Kidney epithelial cell (primary cell): Measurements from ENCODE around the gene C14orf180. TPM values are rescaled to one million over a fixed set of nuclear protein-coding genes. Genes with fewer than 3 reads are reported as not detected.
"Not testable (repeated sequence)": the region's sequence is repeated elsewhere in the genome, so short reads cannot be mapped to it uniquely, and the experiment has no call there.

Experiments used
- DNase-seq: peaks from one replicate; pipeline ENCODE4 v3.0.0-alpha.2; 2010; ENCODE audit warnings: low read depth
- H3K27me3 ChIP-seq: 2 replicates; pipeline ENCODE4 v1.6.0; 2011; ENCODE audit warnings: low read length; ENCODE audit not compliant: control insufficient read depth, insufficient read depth
- H3K36me3 ChIP-seq: 2 replicates; pipeline ENCODE4 v1.5.1; 2011; ENCODE audit warnings: low read length; ENCODE audit not compliant: control insufficient read depth, insufficient read depth
- H3K4me3 ChIP-seq: 2 replicates; pipeline ENCODE4 v1.5.1; 2011; ENCODE audit warnings: low read depth, mild to moderate bottlenecking, control low read depth, low read length
- CTCF ChIP-seq: IDR thresholded peaks from 2 replicates; pipeline ENCODE4 v1.5.1; 2011; ENCODE audit warnings: mild to moderate bottlenecking, moderate library complexity, low read length, control low read depth, inconsistent platforms; ENCODE audit not compliant: insufficient read depth, poor library complexity, severe bottlenecking
- total RNA-seq: library from RNA; depleted of rRNA; stranded (reverse); fragments of >200 nt; gene quantifications from 2 replicates; pipeline ENCODE4 v1.2.3, GENCODE V29; 2015

C14orf180 gene
- total RNA-seq, 1 donor from 2014 or later: not detected

GRCh38 chr14:104577847-104578301 is 1.7 kb upstream of the C14orf180 start:
- Histone ChIP-seq H3K27me3 (peaks cover 37% of the 10 kb centered on the region), H3K4me3 (no peak overlapping the region), H3K36me3 (no peaks in the 10 kb centered on the region)
- no peak for TF ChIP-seq CTCF
- no peak for DNase-seq

GRCh38 chr14:104578321-104578720 is 1.2 kb upstream of the C14orf180 start:
- peaks cover 39% of the 10 kb centered on the region for H3K27me3 ChIP-seq

GRCh38 chr14:104579939-104580338 is 375 bp downstream of the C14orf180 start:
- not testable (repeated sequence) for H3K4me3 ChIP-seq, DNase-seq, H3K36me3 ChIP-seq
- H3K27me3 ChIP-seq: peaks cover 47% of the 10 kb centered on the region

More at GRCh38 chr14:104578321-104578720, 1.2 kb upstream of the C14orf180 start:
- H3K4me3 ChIP-seq: no peak overlapping the region
- TF ChIP-seq CTCF: no peak
- DNase-seq: no peak
- H3K36me3 ChIP-seq: no peaks in the 10 kb centered on the region

GRCh38 chr14:104580961-104581360 is 1.4 kb downstream of the C14orf180 start:
- Histone ChIP-seq H3K4me3 (no peak overlapping the region), H3K27me3 (peaks cover 47% of the 10 kb centered on the region), H3K36me3 (no peaks in the 10 kb centered on the region)
- no peak for TF ChIP-seq CTCF
- DNase-seq: no peak

DNA sequence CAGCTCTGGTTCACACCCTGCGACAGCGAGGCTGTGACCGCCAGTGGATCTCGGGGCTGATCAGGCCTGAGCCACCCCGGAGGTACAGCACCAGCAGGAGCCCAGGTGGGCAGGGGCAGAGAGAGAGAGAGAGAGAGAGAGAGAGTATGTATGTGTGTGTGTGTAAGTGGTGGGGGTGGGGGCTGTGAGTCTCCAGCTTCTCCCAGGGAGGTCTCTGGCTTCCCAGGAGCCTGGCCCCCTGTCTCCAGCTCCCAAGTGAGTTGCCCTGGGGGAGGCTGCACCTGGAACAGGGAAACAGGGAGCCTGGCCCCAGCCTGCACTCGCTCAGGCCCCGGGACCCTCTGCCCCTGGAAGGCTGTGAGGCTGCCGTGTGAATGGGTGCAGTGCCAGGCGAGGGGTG is 2.0 kb downstream of the C14orf180 start:
- Histone ChIP-seq H3K36me3 (no peaks in the 10 kb centered on the region), H3K27me3 (peaks cover 47% of the 10 kb centered on the region), H3K4me3 (no peak overlapping the region)
- no peak for DNase-seq
- TF ChIP-seq CTCF: no peak

GRCh38 chr14:104582005-104582404 is 2.4 kb downstream of the C14orf180 start:
- Histone ChIP-seq H3K36me3 (no peaks in the 10 kb centered on the region), H3K4me3 (no peak overlapping the region), H3K27me3 (peaks cover 49% of the 10 kb centered on the region)
- DNase-seq: no peak
- TF ChIP-seq CTCF: no peak
